WTC11 (cell line): ENCODE measurements around the gene ZBED5. TPM values are rescaled to one million over a fixed set of nuclear protein-coding genes. Genes with fewer than 3 reads are reported as not detected.
"Not testable (repeated sequence)": the region's sequence is repeated elsewhere in the genome, so short reads cannot be mapped to it uniquely, and the experiment has no call there.

Source experiments
- ATAC-seq: fragments of 200-7000 bp; cut with Tn5 transposase; 2 replicates; pipeline ENCODE4 v1.10.0; 2021; ENCODE audit warnings: mild to moderate bottlenecking, moderate library complexity
- CTCF ChIA-PET: fragments of 300-600 bp; sonication (Branson Sonifier 250); formaldehyde crosslinking; loops from one replicate; lab custom pipeline; 2021; ENCODE audit warnings: antibody characterized with exemption; lab: Charles Lee
- POLR2A ChIA-PET: fragments of 350-600 bp; sonication (Branson Sonifier 250); formaldehyde crosslinking; loops from one replicate; lab custom pipeline; 2021; ENCODE audit warnings: antibody characterized with exemption; lab: Charles Lee
- DNase-seq: peaks from one replicate; pipeline ENCODE4 v3.0.0; 2021; ENCODE audit warnings: low spot score
- H3K27ac Mint-ChIP-seq: 2 replicates; pipeline ENCODE4 v1.8.0; 2021; ENCODE audit warnings: mixed read lengths
- H3K27me3 Mint-ChIP-seq: 2 replicates; pipeline ENCODE4 v1.8.0; 2021; ENCODE audit warnings: low read depth, mild to moderate bottlenecking, moderate library complexity, mixed read lengths
- H3K36me3 Mint-ChIP-seq: 2 replicates; pipeline ENCODE4 v1.8.0; 2021; ENCODE audit warnings: mixed read lengths
- H3K4me1 Mint-ChIP-seq: 2 replicates; pipeline ENCODE4 v1.8.0; 2022; ENCODE audit warnings: mixed read lengths
- H3K4me3 Mint-ChIP-seq: 2 replicates; pipeline ENCODE4 v1.8.0; 2021; ENCODE audit warnings: mild to moderate bottlenecking, moderate library complexity, mixed read lengths
- H3K9me3 Mint-ChIP-seq: 2 replicates; pipeline ENCODE4 v1.8.0; 2021; ENCODE audit warnings: mixed read lengths
- CBFB ChIP-seq: sonication (generic); formaldehyde crosslinking; IDR thresholded peaks from 2 replicates; pipeline ENCODE4 v1.8.1; 2022; ENCODE audit warnings: mild to moderate bottlenecking, low read depth, missing genetic modification reagents
- E2F4 ChIP-seq: sonication (generic); formaldehyde crosslinking; IDR thresholded peaks from 2 replicates; pipeline ENCODE4 v1.8.1; 2022; ENCODE audit warnings: low read depth, mild to moderate bottlenecking, moderate library complexity, missing genetic modification reagents, borderline replicate concordance
- E2F5 ChIP-seq: sonication (generic); formaldehyde crosslinking; IDR thresholded peaks from 2 replicates; pipeline ENCODE4 v1.8.1; 2022; ENCODE audit warnings: mild to moderate bottlenecking, moderate library complexity, missing genetic modification reagents
- EMX1 ChIP-seq: fragments of 250-450 bp; sonication (Bioruptor Pico); IDR thresholded peaks from 2 replicates; pipeline ENCODE4 v1.8.0; 2021; ENCODE audit warnings: mild to moderate bottlenecking
- ESRRA ChIP-seq: sonication (generic); formaldehyde crosslinking; IDR thresholded peaks from 2 replicates; pipeline ENCODE4 v1.8.1; 2022; ENCODE audit warnings: mild to moderate bottlenecking, missing genetic modification reagents, borderline replicate concordance
- FOXK1 ChIP-seq: sonication (generic); formaldehyde crosslinking; IDR thresholded peaks from 2 replicates; pipeline ENCODE4 v1.8.0; 2022; ENCODE audit warnings: mild to moderate bottlenecking, moderate library complexity, missing genetic modification reagents
- FOXP4 ChIP-seq: sonication (generic); formaldehyde crosslinking; IDR thresholded peaks from 2 replicates; pipeline ENCODE4 v1.8.0; 2022; ENCODE audit warnings: mild to moderate bottlenecking, missing genetic modification reagents
- GABPB1 ChIP-seq: sonication (generic); formaldehyde crosslinking; IDR thresholded peaks from 2 replicates; pipeline ENCODE4 v1.8.1; 2023; ENCODE audit warnings: mild to moderate bottlenecking, missing genetic modification reagents
- HMGA2 ChIP-seq: fragments of 250-450 bp; sonication (Bioruptor Pico); IDR thresholded peaks from 2 replicates; pipeline ENCODE4 v1.4.0; 2021; ENCODE audit warnings: mild to moderate bottlenecking, moderate library complexity
- NFE2L1 ChIP-seq: sonication (generic); formaldehyde crosslinking; IDR thresholded peaks from 2 replicates; pipeline ENCODE4 v1.8.1; 2023; ENCODE audit warnings: missing genetic modification reagents
- NFYB ChIP-seq: sonication (generic); formaldehyde crosslinking; conservative IDR thresholded peaks from 2 replicates; pipeline ENCODE4 v1.8.0; 2022; ENCODE audit warnings: low read depth, missing genetic modification reagents
- NR1H2 ChIP-seq: sonication (generic); formaldehyde crosslinking; IDR thresholded peaks from 2 replicates; pipeline ENCODE4 v1.9.0; 2021; ENCODE audit warnings: mild to moderate bottlenecking, moderate library complexity, missing genetic modification reagents
- NR2C2 ChIP-seq: sonication (generic); formaldehyde crosslinking; IDR thresholded peaks from 2 replicates; pipeline ENCODE4 v1.8.0; 2022; ENCODE audit warnings: mild to moderate bottlenecking, missing genetic modification reagents
- OVOL2 ChIP-seq: fragments of 250-450 bp; sonication (Bioruptor Pico); IDR thresholded peaks from 2 replicates; pipeline ENCODE4 v1.9.0; 2021; ENCODE audit warnings: mild to moderate bottlenecking, borderline replicate concordance
- PRDM15 ChIP-seq: sonication (generic); formaldehyde crosslinking; IDR thresholded peaks from 2 replicates; pipeline ENCODE4 v1.8.0; 2022; ENCODE audit warnings: missing genetic modification reagents
- SMAD4 ChIP-seq: sonication (generic); formaldehyde crosslinking; IDR thresholded peaks from 2 replicates; pipeline ENCODE4 v1.8.0; 2022; ENCODE audit warnings: mild to moderate bottlenecking, missing genetic modification reagents
- ZBTB21 ChIP-seq: sonication (generic); formaldehyde crosslinking; IDR thresholded peaks from 2 replicates; pipeline ENCODE4 v1.8.1; 2023; ENCODE audit warnings: mild to moderate bottlenecking, missing genetic modification reagents, borderline replicate concordance
- ZMAT4 ChIP-seq: fragments of 250-450 bp; sonication (Bioruptor Pico); IDR thresholded peaks from 2 replicates; pipeline ENCODE4 v1.9.0; 2021; ENCODE audit warnings: mild to moderate bottlenecking
- ZNF219 ChIP-seq: sonication (generic); formaldehyde crosslinking; IDR thresholded peaks from 2 replicates; pipeline ENCODE4 v1.8.0; 2023; ENCODE audit warnings: missing genetic modification reagents, mild to moderate bottlenecking, borderline replicate concordance
- ZNF232 ChIP-seq: sonication (generic); formaldehyde crosslinking; IDR thresholded peaks from 2 replicates; pipeline ENCODE4 v1.8.0; 2022; ENCODE audit warnings: mild to moderate bottlenecking, missing genetic modification reagents
- ZNF396 ChIP-seq: fragments of 250-450 bp; sonication (Bioruptor Pico); IDR thresholded peaks from 2 replicates; pipeline ENCODE4 v1.8.0; 2021; ENCODE audit warnings: mild to moderate bottlenecking, moderate library complexity, borderline replicate concordance
- ZNF512 ChIP-seq: sonication (generic); formaldehyde crosslinking; IDR thresholded peaks from 2 replicates; pipeline ENCODE4 v1.8.1; 2022; ENCODE audit warnings: missing genetic modification reagents, borderline replicate concordance
- total RNA-seq: library from RNA; stranded (reverse); gene quantifications from 3 replicates; pipeline ENCODE4 v1.2.3, GENCODE V29; 2021

Gene ZBED5
- total RNA-seq, 1 experiment from 2014 or later = 48.7 TPM

GRCh38 chr11:10838083-10838482 is 19.8 kb downstream of the ZBED5 start:
- TF ChIP-seq EMX1 (CRISPR knock-in tag) = no peak
- no peak for TF ChIP-seq HMGA2 (CRISPR knock-in tag)
- no peak for TF ChIP-seq NFE2L1 (CRISPR knock-in tag)
- TF ChIP-seq CBFB (CRISPR knock-in tag) = no peak
- no peak for TF ChIP-seq ZBTB21 (CRISPR knock-in tag)
- no peak for TF ChIP-seq ZNF396 (CRISPR knock-in tag)
- no peak for TF ChIP-seq ZNF219 (CRISPR knock-in tag)
- TF ChIP-seq OVOL2 (CRISPR knock-in tag) = no peak
- TF ChIP-seq E2F5 (CRISPR knock-in tag) = no peak
- no peak for TF ChIP-seq NR2C2 (CRISPR knock-in tag)
- no peak for TF ChIP-seq ZNF232 (CRISPR knock-in tag)
- TF ChIP-seq NR1H2 = no peak
- no peak for TF ChIP-seq E2F4
- TF ChIP-seq SMAD4 (CRISPR knock-in tag) = no peak
- no peak for TF ChIP-seq ZMAT4 (CRISPR knock-in tag)
- TF ChIP-seq ESRRA (CRISPR knock-in tag) = no peak
- TF ChIP-seq NFYB (CRISPR knock-in tag) = no peak
- no peak for TF ChIP-seq FOXK1 (CRISPR knock-in tag)
- peaks cover 5% of the 10 kb centered on the region; the same call in 1 of the 2 replicates for H3K4me1 Mint-ChIP-seq
- H3K36me3 Mint-ChIP-seq = no peaks in the 10 kb centered on the region
- peaks cover 6% of the 10 kb centered on the region for H3K9me3 Mint-ChIP-seq
- H3K27ac Mint-ChIP-seq = no peak overlapping the region
- POLR2A ChIA-PET = no interaction called here
- H3K4me3 Mint-ChIP-seq = no peak overlapping the region
- DNase-seq (no peak), ATAC-seq (no peak)
- CTCF ChIA-PET = no interaction called here
- H3K27me3 Mint-ChIP-seq = peaks cover 4% of the 10 kb centered on the region

GRCh38 chr11:10836884-10837283 is 21.0 kb downstream of the ZBED5 start:
- ATAC-seq, H3K27ac Mint-ChIP-seq, H3K4me3 Mint-ChIP-seq, H3K4me1 Mint-ChIP-seq, H3K9me3 Mint-ChIP-seq, CTCF ChIA-PET, H3K36me3 Mint-ChIP-seq, H3K27me3 Mint-ChIP-seq, POLR2A ChIA-PET, DNase-seq: not testable (repeated sequence)

- CTCF ChIA-PET = no interaction called here
- POLR2A ChIA-PET = interaction anchor here (0.6 kb wide), 1 partner anchor 19 kb away, joined by 10 read pairs; no protein-coding TSS in a partner anchor
- TF ChIP-seq SMAD4 (CRISPR knock-in tag) (no peak), ZNF219 (CRISPR knock-in tag) (no peak), ZNF512 (CRISPR knock-in tag) (no peak), FOXP4 (no peak), GABPB1 (CRISPR knock-in tag) (no peak), PRDM15 (no peak), E2F5 (CRISPR knock-in tag) (no peak)
Observed at GRCh38 chr11:10829139-10829538, 28.7 kb downstream of the ZBED5 start.

More at GRCh38 chr11:10829139-10829538, 28.7 kb downstream of the ZBED5 start:
- no peak overlapping the region for H3K27ac Mint-ChIP-seq
- no peaks in the 10 kb centered on the region; the same call in 1 of the 2 replicates for H3K4me1 Mint-ChIP-seq
- DNase-seq (no peak), ATAC-seq (no peak)
- peaks cover 3% of the 10 kb centered on the region; the same call in 1 of the 2 replicates for H3K27me3 Mint-ChIP-seq
- no peak overlapping the region for H3K4me3 Mint-ChIP-seq
- H3K36me3 Mint-ChIP-seq = no peaks in the 10 kb centered on the region
- peaks cover 22% of the 10 kb centered on the region for H3K9me3 Mint-ChIP-seq
